Fibroblast of peridontal ligament (primary cell): Measurements from ENCODE around the gene CERS6.

ENCODE experiments used
- DNase-seq: peaks from one replicate; pipeline ENCODE4 v3.0.0-alpha.2; 2010; ENCODE audit errors: extremely low read depth

CERS6 gene

DNA sequence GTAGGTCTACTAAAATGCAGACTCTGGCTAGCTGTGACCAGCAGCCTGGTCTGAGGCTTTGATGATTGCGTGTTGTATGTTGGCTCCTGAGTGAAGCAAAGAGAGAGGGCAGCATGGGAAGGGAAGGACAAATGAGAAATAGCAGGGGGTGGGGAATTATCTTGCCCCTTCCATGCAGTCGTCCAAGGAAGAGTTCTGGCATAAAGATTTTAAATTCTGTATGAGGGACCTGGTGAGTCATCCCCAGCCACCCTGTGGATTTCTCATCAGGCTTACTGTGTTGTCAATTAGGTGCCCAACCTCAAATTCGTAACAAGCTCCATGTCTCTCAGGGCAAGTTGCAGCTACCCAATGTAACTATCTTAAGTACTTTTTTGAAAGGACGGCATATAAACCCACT is 274.3 kb downstream of the CERS6 start:
- no peak for DNase-seq

DNA sequence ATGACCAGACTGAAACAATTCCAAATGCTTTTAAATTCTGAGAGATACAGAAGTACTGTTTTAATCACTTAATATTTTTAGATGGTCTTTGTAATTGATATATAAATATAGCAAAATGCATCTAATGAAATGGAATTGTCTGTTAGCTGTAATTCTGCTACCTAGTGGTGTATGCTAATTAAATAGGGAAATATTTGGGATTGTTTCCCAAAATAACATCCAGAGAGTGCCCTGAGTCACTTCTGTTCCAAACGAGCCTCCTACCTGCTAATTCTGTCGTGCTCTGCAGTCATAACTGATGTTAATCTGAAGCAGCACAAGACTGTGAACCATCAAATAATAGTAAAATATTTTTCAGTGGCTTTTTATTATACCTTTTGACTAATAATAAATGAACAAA is 274.9 kb downstream of the CERS6 start:
- DNase-seq: no peak

DNA sequence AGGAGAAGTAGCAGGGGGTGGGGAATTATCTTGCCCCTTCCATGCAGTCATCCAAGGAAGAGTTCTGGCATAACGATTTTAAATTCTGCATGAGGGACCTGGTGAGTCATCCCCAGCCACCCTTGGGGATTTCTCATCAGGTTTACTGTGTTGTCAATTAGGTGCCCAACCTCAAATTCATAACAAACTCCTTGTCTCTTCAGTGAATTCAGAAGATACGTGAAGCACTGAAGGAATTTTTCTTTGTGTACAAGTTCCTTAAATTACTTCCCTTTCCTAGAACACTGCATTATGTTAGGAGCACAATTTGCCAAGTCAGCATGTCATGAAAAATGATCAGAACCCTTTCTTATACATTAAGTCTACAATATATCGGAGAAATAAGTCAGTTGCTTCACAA is 275.5 kb downstream of the CERS6 start:
- no peak for DNase-seq

DNA sequence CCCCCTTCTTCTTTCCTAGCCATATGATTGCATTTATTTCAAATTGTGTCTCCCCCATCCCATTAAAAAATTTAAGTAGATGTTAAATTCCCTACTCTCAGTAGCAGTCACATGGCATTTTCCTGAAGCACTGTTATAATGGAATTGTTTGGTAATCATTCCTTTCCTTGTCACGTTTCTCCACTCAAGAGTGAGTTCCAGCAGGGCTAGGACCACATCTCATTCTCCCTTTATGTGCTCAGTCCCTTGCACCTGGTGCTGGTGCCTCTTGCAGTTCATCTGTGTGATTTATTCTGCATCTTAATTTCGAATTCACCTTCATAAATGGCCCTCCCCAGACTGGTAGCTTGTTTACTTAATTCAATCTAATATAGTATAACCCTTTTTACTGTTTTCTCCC is 276.0 kb downstream of the CERS6 start:
- no peak for DNase-seq

DNA sequence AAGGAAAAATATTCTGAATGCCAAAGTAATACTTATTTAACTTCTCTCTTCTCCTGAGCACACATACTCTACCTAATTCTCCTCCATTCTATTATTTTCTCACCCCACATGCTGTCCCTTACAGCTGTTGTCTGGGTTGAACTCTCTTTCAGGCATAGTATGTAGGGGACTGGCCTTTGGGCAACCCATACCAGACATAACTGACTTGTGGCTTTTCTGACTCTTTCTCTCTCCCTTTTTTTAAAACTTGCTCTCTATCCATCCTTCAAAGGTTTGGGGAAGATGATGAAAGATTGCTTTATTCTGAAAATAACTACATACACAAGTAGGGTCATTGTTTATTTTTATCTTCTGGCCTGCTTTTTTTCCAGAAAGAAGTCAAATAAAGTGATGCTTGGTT is 276.4 kb downstream of the CERS6 start:
- DNase-seq: no peak

DNA sequence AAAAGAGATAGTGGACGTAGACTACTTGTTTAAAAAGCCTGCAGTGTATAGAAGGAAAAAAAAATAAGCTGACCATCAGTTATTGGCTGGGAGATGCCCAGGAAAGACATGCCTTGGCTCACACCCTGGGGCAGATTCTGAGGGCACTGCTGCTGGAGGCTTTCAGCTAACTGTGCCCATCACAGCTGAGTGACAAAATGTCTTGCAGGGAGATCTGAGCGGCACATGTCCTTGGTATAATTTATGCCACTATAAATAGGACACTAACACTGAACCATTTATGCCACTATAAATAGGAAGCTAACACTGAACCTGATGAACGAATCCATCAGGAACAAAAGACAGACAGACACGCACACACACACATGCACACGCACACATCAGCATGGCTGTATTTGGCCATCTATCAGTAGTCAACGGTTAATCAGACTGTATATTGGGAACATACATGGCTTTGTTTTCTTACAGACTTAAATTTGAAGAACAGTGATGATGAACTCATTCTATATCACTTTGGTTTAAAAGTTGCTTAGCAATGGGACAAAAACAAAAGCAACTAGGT is 278.2 kb downstream of the CERS6 start:
- DNase-seq: no peak

DNA sequence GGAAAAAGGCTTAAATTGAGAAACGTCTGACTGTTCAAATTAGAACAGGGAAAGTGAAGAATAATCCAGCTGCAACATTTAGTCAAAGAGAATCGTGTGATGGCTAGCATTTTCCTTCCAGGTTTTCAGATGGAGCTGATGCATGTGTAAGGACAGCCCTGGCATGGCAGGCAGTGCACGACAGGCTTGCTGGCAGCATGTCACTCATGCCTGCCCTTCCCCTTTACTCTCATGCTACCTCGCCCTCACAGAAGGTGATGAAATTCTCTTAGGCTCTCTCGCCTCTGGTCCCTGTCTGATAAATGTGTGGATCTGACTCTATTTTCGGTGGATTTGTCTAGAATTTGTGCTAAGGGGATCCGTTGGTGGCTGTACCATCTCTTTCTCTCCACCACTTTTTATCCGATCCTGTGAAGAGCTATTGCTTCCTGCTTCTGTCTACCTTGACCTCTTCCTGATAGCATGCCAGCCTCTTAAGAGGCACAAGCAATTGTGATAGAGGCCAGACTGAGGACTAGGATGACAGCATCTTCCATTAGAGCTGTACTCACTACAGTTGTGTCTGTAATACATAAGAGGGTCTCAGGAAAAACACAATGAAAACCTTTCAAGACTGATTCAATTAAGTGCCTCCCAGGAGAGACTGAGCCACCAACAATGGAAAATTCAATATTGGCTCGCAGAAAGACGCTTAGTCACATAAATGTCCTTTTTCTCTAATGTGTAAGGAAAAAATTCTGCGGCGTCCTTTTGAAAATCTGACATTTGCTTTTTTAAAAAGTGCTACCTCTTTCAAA is 280.8 kb downstream of the CERS6 start:
- DNase-seq: no peak

DNA sequence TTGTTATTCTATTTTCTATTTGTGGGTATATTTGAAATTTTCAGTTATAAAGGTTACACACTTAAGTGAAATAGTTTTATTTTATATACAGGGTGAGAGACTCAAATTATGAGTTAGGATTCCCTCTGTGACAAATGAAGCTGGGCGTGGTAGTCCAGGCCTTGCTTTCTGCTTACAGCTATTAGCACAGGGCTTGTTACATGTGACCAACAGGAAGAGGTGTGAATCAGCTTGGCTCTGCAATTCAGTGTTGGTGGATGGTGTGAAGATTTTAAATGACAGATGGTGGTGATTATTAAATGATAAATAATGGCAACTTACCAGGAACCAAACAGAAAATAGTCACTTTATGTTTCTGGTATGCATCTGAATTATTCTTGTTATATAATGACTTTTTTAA is 282.0 kb downstream of the CERS6 start:
- DNase-seq: no peak

DNA sequence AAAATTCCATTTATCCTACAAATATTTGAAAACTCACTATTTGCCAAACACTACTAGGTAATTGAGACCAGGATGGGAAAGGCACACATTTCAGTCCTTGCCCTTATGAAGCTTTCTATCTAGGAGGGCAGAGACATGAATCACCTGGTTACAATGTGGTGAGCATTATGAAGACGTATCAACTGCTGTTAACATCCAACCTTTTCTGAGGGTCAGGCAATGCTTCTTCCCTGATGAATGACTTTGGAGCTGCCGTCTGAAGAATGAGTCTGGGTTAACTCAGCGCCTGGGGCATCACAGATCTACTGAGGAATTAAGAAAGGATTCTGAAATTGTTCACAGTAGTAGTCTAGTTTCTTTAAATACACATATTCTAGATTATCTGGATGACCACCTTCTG is 284.3 kb downstream of the CERS6 start:
- no peak for DNase-seq

DNA sequence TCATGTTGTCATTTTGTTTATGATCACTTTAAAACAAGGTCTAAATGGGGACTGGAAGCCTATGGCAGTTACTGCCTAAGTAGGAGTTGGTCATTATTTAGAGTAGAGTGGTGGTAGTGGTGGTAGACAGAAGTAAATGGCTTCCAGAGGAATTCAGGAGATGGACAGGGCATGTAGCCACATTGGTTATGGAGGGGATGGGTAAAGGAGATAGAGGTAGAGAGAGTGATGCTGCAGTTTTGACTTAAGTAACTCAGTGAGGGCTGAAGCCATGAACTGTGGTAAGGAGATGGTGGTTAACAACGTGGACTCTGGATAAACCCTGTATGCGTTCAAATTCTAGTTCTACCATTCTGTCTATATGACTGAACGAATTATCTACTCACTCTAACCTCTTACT is 284.7 kb downstream of the CERS6 start:
- no peak for DNase-seq

DNA sequence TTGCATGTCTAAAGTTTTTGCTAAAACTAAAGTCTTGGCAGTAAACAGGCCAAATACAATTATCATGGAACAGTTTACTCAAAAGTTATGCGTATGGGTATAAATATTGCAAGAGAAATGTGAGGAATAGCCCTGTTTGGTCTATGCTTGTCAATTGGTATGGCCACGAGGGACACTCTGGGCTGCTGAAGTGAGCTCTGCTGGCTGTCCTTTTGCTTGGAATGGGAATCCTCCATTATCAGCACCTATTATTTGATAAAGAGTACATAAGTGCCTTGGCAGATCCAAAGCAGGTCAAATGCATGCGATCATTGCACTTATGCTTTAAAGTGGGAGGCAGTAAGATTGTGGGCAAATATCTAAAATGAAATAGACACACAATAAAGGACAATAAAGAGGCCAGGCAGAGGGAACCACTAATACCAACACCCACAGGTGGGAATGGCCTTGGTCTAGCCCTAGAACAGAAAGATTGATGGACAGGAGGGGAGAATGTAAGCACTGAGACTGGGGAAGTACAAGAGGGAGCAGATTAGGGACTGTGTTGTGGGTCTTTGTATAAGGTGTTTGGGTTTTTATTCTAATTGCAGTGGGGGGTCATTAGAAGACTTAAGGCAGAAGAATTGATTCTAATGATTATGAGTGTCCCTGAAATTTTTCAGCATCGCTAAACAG is 286.3 kb downstream of the CERS6 start:
- no peak for DNase-seq

DNA sequence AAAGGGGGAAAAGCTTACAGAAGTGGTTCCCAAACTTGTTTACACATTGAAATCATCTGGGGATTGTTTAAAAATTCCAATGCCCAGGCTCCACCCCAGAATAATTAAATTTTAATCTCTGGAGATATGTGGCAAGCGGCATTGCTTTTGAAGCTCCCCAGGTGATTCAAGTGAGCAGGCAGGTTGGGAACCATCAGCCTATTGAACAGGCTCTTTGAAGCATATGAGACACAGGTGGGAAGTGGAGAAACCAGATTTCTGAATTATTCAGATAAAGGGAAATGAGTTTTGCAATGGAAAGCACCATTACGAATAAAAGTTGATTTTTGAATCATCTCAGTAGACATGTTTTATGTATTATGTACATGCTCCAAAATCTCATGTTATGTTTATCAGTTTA is 288.8 kb downstream of the CERS6 start:
- no peak for DNase-seq

DNA sequence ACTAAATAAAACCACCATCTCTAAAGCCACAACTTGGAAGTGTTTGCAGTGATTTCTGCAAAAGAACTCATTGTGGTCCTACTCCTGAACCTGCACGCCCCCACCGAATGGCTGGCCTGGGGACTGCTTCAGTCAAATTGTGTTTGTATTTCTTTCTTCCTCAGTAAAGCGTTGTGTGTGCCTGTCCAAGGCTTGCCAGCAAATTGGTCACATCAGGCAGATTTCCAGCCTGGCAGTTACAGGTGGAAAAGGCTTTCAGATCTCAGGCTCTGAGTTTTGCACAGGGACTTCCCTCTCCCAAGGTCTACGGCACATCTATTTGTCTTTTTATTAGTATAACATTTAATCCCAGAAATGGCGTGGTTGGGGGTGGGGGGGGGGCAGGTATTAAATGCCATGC is 292.4 kb downstream of the CERS6 start:
- DNase-seq: no peak

DNA sequence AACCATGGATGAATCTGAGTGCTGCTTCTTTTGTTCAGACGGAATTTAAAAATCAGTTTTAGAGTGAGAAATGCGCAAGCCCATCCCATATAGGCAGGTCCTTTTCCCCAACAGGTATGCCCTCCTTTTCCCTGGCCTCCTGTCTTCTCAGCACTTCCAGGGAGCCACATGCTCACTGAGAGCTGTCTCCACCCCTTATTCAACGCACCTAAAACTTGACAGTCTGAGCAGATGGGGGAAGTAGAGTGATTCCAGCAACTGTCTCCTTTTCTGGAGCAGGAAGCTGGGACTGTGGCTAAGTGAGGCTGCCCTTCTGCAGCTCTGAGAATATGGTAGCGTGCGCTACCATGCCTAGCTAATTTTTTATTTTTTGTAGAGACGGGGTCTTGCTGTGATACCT is 293.2 kb downstream of the CERS6 start:
- no peak for DNase-seq

DNA sequence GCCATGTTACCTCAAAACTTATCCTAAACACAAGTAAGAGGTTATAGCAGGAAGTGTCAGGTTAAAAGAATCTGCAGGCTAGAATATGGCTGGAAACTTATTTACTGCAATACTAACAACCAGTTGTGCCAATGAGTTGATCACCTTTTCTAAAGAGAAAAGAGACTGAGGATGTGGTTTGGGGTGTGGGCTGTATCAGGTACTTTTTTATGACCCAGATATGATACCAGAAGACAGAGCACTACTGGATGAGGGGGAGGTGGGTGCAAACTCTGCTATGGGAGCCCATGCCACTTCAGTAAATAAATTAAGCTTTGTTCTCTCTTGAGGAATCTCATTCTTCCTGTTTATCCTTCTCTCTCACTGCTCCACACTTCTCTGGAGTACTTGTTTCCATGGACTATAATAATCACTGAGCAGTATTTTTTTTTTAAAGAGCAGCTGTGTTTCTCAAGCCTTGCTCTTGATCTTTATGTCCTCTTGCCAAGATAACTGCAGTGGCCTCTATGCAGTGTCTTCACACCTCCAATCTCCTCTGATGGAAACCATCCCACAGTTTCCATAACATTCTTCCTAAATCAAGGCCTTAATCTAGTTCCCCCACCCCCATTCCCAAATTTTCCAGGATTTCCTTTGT is 295.1 kb downstream of the CERS6 start:
- DNase-seq: no peak

DNA sequence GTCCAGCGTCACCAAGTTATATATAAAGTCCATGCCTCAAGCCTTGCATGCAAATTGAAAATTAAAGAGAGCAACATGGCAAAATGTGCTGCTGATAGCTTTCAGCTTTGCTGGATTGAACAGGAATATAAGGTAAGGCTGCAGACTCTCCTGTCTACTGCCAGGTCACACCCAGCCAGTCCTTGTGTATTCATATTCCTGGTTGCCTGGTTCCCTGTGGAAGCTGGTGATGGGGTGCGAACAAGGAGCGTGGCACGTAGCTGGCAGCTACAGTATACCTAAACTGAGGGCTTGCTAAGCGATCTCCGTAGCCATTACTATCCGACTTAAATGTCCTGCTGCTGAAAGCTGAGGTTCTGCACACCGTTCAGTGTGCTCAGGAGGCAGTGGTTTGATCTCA is 296.3 kb downstream of the CERS6 start:
- DNase-seq: no peak

DNA sequence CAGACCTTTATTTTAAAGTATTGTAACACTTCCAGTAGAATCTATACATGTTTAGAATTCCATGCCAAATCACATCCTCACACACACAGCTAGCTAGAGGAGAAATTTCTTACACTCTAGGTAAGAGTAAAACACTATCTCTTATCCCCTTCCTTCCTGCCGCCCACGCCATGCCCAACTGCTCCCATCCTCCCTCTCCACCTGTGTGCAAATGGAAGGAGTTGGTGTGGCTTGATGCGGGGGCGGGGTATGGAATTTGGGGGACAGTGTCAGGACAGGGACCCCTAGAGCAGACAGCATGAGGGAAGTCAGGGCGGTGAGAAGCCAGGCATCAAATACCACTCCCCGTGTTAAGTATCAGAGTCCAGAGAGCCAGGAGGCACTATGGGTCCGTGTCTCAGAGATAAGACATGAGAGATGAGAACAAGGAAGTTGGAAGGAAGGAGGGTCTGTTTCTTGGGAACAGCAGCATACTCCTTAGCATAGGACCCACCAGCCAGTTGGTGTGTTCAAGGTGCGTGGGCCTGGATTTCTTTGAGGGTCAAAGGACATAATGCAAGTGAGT is 297.8 kb downstream of the CERS6 start:
- DNase-seq: no peak

DNA sequence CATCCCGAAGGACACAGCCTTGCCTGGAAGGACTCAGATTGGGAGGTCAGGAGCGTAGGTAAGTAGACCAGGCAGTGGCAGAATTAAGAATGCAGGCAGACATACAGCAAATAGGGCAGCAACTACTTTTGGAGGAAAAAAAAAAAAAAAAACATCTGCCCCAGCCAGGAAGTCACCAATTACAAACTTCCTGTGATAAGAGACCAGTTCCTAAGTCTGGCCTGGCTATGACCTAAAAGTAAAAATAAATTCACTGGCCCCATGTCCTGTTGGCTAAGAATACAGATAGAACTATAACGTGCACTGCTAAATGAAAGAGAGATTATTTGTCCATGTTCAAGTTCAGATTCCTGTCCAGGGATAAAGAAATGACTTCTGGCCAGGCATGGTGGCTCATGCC is 301.2 kb downstream of the CERS6 start:
- DNase-seq: no peak

DNA sequence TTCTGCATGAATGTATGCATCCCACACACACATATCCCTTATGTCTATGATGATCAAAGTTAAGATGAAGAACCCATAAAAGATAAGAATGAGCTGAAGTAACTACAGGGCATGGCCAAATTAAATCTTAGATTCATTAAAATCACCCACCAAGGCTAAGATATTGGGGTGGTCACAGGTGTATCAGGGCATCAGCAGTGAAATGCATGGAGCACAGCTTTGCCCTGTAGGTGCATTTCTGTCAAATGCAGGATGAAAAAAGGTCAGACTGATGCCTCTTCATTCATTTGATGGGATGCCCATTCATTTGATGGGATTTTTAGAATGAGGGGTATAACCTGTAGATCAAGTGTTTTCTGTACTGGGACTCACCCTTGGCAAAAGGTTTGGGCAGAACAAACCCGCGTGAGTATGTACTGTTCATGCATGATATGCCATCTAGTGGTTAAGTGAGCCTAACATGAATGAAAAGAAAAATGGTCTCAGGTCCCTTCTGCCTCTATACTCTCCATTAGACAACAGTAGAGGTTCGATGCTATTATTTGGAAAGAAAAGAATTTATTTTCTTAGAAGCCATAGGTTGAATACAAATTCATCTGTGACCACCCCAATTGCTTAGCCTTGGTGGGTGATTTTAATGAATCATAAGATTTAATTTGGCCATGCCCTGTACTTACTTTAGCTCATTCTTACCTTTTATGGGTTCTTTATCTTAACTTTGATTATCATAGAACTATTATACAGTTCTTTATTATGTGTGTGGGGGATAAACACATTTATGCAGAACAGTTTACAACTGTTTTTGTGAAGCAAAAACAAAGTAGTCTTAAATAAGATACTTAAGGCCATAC is 303.1 kb downstream of the CERS6 start:
- peak; percentile 73 for DNase-seq

DNA sequence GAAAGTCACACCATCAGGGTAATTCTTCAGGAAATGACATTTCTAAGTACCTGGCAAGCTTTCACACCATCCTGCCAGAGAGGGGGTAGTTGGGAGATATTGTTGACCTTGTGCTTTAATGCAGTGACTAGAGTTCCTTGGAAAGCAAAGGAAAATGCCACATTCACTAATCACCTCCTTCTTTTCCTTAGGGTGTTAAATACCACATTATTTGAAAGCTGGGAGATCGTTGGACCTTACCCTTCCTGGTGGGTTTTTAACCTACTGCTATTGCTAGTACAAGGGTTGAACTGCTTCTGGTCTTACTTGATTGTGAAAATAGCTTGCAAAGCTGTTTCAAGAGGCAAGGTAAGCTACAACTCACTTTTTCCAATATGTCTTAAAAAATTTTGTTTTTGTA is 309.3 kb downstream of the CERS6 start:
- DNase-seq: no peak

DNA sequence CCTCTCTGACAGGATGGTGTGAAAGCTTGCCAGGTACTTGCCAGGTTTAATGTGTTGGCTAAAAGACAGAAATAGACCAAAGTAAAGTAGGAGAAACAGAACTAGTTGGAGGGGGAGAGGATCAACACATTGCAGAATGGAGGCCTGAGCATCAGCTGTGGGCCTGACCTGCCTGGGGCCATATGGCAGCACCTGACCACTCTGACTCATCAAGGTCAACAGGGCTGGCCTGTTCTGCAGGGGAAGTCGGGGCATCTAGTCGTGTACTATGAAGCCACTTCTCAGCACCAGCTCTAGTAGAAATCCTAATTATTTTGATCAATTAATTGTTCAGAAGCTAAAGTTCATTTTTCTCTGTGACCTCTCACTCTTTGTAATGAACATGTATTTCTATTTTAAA is 310.5 kb downstream of the CERS6 start:
- no peak for DNase-seq

DNA sequence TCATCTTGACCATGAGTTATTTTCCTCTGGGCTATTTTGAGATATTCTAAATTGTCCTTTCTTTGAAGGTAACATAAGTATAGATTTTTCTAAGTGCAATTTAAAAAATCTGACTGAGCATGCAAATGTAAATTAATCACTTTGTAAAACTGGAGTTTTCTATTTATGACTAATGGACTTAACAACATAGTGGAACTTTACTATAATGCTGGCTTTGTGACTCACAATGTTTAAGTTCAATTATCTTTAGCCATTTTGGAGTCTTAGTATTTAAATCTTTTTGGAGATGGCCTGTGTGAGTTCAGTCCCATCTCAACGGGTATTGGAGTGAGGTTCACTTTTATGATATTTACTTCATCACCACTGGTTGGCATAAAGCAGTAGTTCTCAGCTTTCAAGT is 311.2 kb downstream of the CERS6 start:
- DNase-seq: no peak
